ENCODE measurements around the gene SEC16A. TPM values are rescaled to one million over a fixed set of nuclear protein-coding genes. Genes with fewer than 3 reads are reported as not detected.

SEC16A gene
- total RNA-seq, 2 experiments from 2014 or later, result 23.7 to 60.1 TPM

GRCh38 chr9:136447173-136447778, 35.6 kb downstream of the SEC16A start:
- no peak overlapping the region for H2AFZ ChIP-seq (ENCODE audit: low read length)
- no peak for TF ChIP-seq EZH2phosphoT487 (IDR thresholded peaks at IDR 0.05; ENCODE audit: borderline replicate concordance, low read depth, low read length)
- no peak for TF ChIP-seq CTCF (conservative IDR thresholded peaks at IDR 0.05; ENCODE audit: low read length)
- H3K36me3 ChIP-seq (ENCODE audit: insufficient read depth, low read length), result peaks cover 90% of the 10 kb centered on the region
- H4K20me1 ChIP-seq (ENCODE audit: insufficient read depth, low read length), result no peaks in the 10 kb centered on the region
- H3K4me2 ChIP-seq (ENCODE audit: low read length), result no peak overlapping the region
- no peak overlapping the region for H3K27ac ChIP-seq (ENCODE audit: low read depth, low read length, poor library complexity, severe bottlenecking)
- H3K79me2 ChIP-seq (ENCODE audit: insufficient read depth, low read depth, low read length), result no peaks in the 10 kb centered on the region
- CTCF ChIA-PET (ENCODE audit: unreplicated experiment), result no interaction called here
- no peaks in the 10 kb centered on the region for H3K9me2 ChIP-seq (ENCODE audit: insufficient read depth, low read length)
- BruUV-seq (replicated peaks), result no TSS peak
- DNase-seq (ENCODE audit: low spot score), result no peak
- POLR2A ChIA-PET, result interaction anchor here (0.6 kb wide), 1 partner anchor 11 kb away, joined by 4 read pairs; no protein-coding TSS in a partner anchor
- no peaks in the 10 kb centered on the region for H3K9me3 ChIP-seq (ENCODE audit: low read length)
- H3K4me1 ChIP-seq (ENCODE audit: insufficient read depth, low read length, poor library complexity, severe bottlenecking), result no peaks in the 10 kb centered on the region
- intact Hi-C loops (cut with micrococcal nuclease; ENCODE audit: unreplicated experiment), result no loop called here
- H3K4me3 ChIP-seq (ENCODE audit: low read depth, low read length, poor library complexity, severe bottlenecking), result no peak overlapping the region

- no peak overlapping the region for H3K4me3 ChIP-seq (ENCODE audit: low read depth, low read length, poor library complexity, severe bottlenecking)
- CTCF ChIA-PET (ENCODE audit: unreplicated experiment), result no interaction called here
- POLR2A ChIA-PET, result no interaction called here
- H3K36me3 ChIP-seq (ENCODE audit: insufficient read depth, low read length), result peaks cover 88% of the 10 kb centered on the region
- H3K79me2 ChIP-seq (ENCODE audit: insufficient read depth, low read depth, low read length), result no peaks in the 10 kb centered on the region
- no peak for DNase-seq (ENCODE audit: low spot score)
- TF ChIP-seq CTCF (conservative IDR thresholded peaks at IDR 0.05; ENCODE audit: low read length) (no peak), EZH2phosphoT487 (IDR thresholded peaks at IDR 0.05; ENCODE audit: borderline replicate concordance, low read depth, low read length) (no peak)
- H2AFZ ChIP-seq (ENCODE audit: low read length), result no peak overlapping the region
- no TSS peak for BruUV-seq (replicated peaks)
- no peaks in the 10 kb centered on the region for H3K4me1 ChIP-seq (ENCODE audit: insufficient read depth, low read length, poor library complexity, severe bottlenecking)
- H4K20me1 ChIP-seq (ENCODE audit: insufficient read depth, low read length), result no peaks in the 10 kb centered on the region
- H3K27ac ChIP-seq (ENCODE audit: low read depth, low read length, poor library complexity, severe bottlenecking), result no peak overlapping the region
- intact Hi-C loops (cut with micrococcal nuclease; ENCODE audit: unreplicated experiment), result no loop called here
- no peaks in the 10 kb centered on the region for H3K9me2 ChIP-seq (ENCODE audit: insufficient read depth, low read length)
- H3K9me3 ChIP-seq (ENCODE audit: low read length), result no peaks in the 10 kb centered on the region
- H3K4me2 ChIP-seq (ENCODE audit: low read length), result no peak overlapping the region
These were observed 37.0 kb downstream of the SEC16A start for GRCh38 chr9:136445799-136446198.

- BruUV-seq (replicated peaks), result no TSS peak
- H4K20me1 ChIP-seq (ENCODE audit: insufficient read depth, low read length), result no peaks in the 10 kb centered on the region; the same call in 1 of the 2 replicates
- H3K4me3 ChIP-seq (ENCODE audit: low read depth, low read length, poor library complexity, severe bottlenecking), result no peak overlapping the region
- no peaks in the 10 kb centered on the region for H3K9me2 ChIP-seq (ENCODE audit: insufficient read depth, low read length)
- no peak for TF ChIP-seq CTCF (conservative IDR thresholded peaks at IDR 0.05; ENCODE audit: low read length)
- no peak for TF ChIP-seq EZH2phosphoT487 (IDR thresholded peaks at IDR 0.05; ENCODE audit: borderline replicate concordance, low read depth, low read length)
- H3K9me3 ChIP-seq (ENCODE audit: low read length), result no peaks in the 10 kb centered on the region
- no peak for DNase-seq (ENCODE audit: low spot score)
- POLR2A ChIA-PET, result no interaction called here
- intact Hi-C loops (cut with micrococcal nuclease; ENCODE audit: unreplicated experiment), result no loop called here
- no peak overlapping the region for H2AFZ ChIP-seq (ENCODE audit: low read length)
- H3K79me2 ChIP-seq (ENCODE audit: insufficient read depth, low read depth, low read length), result no peaks in the 10 kb centered on the region
- H3K4me2 ChIP-seq (ENCODE audit: low read length), result no peak overlapping the region
- peaks cover 81% of the 10 kb centered on the region for H3K36me3 ChIP-seq (ENCODE audit: insufficient read depth, low read length)
- CTCF ChIA-PET (ENCODE audit: unreplicated experiment), result no interaction called here
- H3K4me1 ChIP-seq (ENCODE audit: insufficient read depth, low read length, poor library complexity, severe bottlenecking), result peaks cover 5% of the 10 kb centered on the region
- H3K27ac ChIP-seq (ENCODE audit: low read depth, low read length, poor library complexity, severe bottlenecking), result no peak overlapping the region
These were observed 38.7 kb downstream of the SEC16A start for GRCh38 chr9:136444102-136444501.

Data from OCI-LY7 (cell line).